GM12874 (cell line): Measurements from ENCODE around the gene PTGR3.

ENCODE experiments used
- TF ChIP-seq, protein P1 (sequence below): IDR thresholded peaks from 2 replicates; pipeline ENCODE4 v1.5.1; 2011; ENCODE audit warnings: low read depth, mild to moderate bottlenecking, control low read depth, low read length, moderate library complexity; ENCODE audit not compliant: insufficient read depth

PTGR3 gene

DNA sequence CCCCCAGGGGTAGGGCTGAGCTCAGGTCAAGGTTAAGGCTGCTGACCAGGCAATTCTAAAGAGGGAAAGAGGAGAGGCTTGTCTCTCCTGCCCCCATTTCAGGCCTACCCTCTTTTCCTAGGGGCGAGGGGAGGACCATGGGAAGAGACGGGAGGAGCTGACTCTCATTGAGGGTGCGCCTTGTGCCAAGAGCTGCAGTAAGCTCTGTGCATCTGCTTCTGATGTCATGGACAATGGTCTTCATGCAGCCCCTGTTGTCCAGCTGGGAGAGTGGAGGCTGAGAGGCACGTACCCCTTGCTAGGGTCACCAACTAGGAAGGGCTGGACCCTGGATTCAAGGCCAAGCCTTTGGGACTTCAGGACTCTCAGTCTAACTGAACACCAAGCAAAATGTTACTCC lies 45.2 kb downstream of the PTGR3 start:
- TF ChIP-seq, protein P1, sequence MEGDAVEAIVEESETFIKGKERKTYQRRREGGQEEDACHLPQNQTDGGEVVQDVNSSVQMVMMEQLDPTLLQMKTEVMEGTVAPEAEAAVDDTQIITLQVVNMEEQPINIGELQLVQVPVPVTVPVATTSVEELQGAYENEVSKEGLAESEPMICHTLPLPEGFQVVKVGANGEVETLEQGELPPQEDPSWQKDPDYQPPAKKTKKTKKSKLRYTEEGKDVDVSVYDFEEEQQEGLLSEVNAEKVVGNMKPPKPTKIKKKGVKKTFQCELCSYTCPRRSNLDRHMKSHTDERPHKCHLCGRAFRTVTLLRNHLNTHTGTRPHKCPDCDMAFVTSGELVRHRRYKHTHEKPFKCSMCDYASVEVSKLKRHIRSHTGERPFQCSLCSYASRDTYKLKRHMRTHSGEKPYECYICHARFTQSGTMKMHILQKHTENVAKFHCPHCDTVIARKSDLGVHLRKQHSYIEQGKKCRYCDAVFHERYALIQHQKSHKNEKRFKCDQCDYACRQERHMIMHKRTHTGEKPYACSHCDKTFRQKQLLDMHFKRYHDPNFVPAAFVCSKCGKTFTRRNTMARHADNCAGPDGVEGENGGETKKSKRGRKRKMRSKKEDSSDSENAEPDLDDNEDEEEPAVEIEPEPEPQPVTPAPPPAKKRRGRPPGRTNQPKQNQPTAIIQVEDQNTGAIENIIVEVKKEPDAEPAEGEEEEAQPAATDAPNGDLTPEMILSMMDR = no peak

DNA sequence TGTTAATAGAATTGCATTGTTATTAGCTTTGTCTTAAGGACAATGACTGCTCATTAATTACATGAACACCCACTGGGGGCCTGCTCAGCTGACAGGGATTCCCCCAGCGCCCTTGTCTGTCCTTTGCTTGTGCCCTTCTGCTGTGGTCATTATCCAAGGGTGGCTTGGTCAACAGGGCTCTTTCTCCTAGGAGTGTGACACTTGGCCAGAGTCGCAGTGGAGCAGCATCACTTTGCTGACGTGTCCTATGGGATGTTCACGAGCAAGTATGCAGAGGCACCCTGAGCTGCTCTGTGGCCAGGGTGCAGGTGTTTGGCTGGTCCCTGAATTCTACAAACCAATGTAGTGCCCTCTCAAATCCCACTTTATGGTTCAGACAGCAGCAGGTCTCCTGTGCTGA lies 46.0 kb downstream of the PTGR3 start:
- TF ChIP-seq, protein P1 = no peak

DNA sequence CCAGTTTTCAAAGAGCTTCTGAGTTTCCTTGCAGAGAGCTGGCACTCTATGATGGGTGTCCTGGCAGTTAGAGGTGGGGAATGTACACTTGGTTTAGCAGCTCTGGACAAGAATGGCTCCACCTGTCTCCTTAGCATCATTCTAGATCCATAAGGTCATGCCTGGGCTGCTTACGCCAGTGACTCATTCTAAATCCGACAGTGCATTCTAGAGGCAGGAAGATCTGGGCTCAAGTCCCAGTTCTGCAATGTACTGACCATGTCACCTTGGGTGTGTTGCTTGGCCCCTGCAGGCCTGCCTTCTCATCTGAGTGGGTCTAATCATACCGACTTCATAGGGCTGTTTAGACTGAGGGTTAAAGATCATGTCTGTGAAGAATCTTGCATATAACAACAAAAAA lies 46.5 kb downstream of the PTGR3 start:
- TF ChIP-seq, protein P1 = no peak

GRCh38 chr18:75161256-75162028 lies 47.5 kb downstream of the PTGR3 start:
- TF ChIP-seq, protein P1 = no peak

GRCh38 chr18:75160364-75160763 lies 48.6 kb downstream of the PTGR3 start:
- TF ChIP-seq, protein P1 = no peak

DNA sequence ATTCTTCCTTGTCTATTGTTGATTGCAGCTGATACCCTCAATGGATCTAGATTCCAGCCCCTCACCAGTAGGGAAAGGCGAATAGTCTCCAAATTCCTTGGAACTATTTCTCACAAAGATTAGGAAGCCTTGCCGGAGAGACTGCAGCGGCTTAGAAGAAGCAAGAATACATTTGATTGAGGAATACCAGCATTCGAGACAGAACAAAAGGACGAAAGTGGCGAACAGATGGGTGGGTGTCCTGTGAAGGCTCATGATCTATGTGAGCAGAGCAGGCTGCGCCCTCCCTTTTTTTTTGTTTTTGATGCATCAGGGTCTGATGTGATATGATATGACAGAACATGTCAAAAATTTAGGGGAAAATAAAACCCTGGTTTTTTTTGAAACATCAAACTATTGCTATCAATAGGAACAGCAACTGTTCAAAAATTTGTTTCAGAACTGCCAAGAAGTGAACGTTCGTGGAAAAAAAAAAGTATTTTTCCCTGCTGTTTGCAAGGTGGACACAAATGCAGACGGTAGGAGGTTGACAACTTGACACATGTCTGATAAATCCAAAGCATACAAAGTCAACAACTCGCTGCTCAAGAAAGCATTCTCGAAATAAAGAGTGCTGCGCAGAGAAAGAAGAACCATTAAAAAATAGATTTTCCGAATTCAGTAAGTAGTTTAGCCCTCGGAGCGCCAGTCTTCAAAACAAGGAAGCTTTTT lies 49.1 kb downstream of the PTGR3 start:
- TF ChIP-seq, protein P1 = no peak

- TF ChIP-seq, protein P1 = no peak
These were observed 49.8 kb downstream of the PTGR3 start for GRCh38 chr18:75159238-75159518.
